HG02610 (cell line): Measurements from ENCODE around the gene TAX1BP1.

Source experiments
- ATAC-seq: cut with Tn5 transposase; IDR thresholded peaks from one replicate; pipeline ENCODE4 v1.9.1; 2021; ENCODE audit warnings: mild to moderate bottlenecking, moderate library complexity; ENCODE audit not compliant: unreplicated experiment

The TAX1BP1 gene

GRCh38 chr7:27873981-27874957 is 134.3 kb downstream of the TAX1BP1 start:
- no peak for ATAC-seq

- ATAC-seq, result no peak
Measured at GRCh38 chr7:27875061-27875460, 135.1 kb downstream of the TAX1BP1 start.

- ATAC-seq, result no peak
Measured at GRCh38 chr7:27875832-27876231, 135.9 kb downstream of the TAX1BP1 start.

DNA sequence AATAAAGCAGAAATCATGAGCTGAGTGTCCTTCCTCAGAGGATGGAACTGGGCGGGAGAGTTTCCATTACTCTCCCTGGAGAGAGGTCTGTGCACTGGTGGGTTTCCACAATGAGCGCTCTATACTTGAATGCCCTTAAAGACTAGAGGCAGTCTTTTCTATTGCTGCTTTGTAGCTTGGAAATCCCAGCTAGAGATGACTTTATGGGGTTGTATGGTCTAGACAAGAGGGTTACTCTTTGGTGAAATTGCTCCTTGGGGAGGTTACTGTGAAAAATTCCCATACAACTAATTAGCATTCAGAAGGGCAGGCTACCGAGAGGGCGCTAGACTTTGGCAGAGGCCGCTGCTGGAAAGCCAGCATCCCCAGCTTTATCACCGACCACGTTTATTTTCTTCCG is 136.8 kb downstream of the TAX1BP1 start:
- ATAC-seq, result no peak
